SKM-1 (cell line): Measurements from ENCODE around the gene DLG2.
"Not testable (repeated sequence)": the region's sequence is repeated elsewhere in the genome, so short reads cannot be mapped to it uniquely, and the experiment has no call there.

Experiments
- DNase-seq: peaks from one replicate; lab custom pipeline; 2025; ENCODE audit not compliant: unreplicated experiment; lab: John Stamatoyannopoulos, UW

Gene DLG2

GRCh38 chr11:84795698-84796097 is 831.4 kb downstream of the DLG2 start:
- DNase-seq = no peak

GRCh38 chr11:84794663-84795443 is 832.3 kb downstream of the DLG2 start:
- no peak for DNase-seq

GRCh38 chr11:84793318-84793717 is 833.8 kb downstream of the DLG2 start:
- DNase-seq = no peak

GRCh38 chr11:84790849-84791427 is 836.2 kb downstream of the DLG2 start:
- DNase-seq = no peak

GRCh38 chr11:84788220-84788619 is 838.9 kb downstream of the DLG2 start:
- no peak for DNase-seq

GRCh38 chr11:84784158-84784557 is 843.0 kb downstream of the DLG2 start:
- not testable (repeated sequence) for DNase-seq

GRCh38 chr11:84780689-84781293 is 846.4 kb downstream of the DLG2 start:
- peak; percentile 19 for DNase-seq

- no peak for DNase-seq
Measured at GRCh38 chr11:84775503-84775902, 851.6 kb downstream of the DLG2 start.

GRCh38 chr11:84763931-84764330 is 863.2 kb downstream of the DLG2 start:
- no peak for DNase-seq

GRCh38 chr11:84757711-84758110 is 869.4 kb downstream of the DLG2 start:
- DNase-seq = no peak

GRCh38 chr11:84751371-84751770 is 875.8 kb downstream of the DLG2 start:
- DNase-seq = no peak

- no peak for DNase-seq
Measured at GRCh38 chr11:84747871-84748270, 879.3 kb downstream of the DLG2 start.

- DNase-seq = no peak
Measured at GRCh38 chr11:84740050-84740449, 887.1 kb downstream of the DLG2 start.

- no peak for DNase-seq
Measured at GRCh38 chr11:84724256-84724655, 902.9 kb downstream of the DLG2 start.

- DNase-seq = no peak
Measured at GRCh38 chr11:84722583-84723108, 904.5 kb downstream of the DLG2 start.

GRCh38 chr11:84721561-84721961 is 905.6 kb downstream of the DLG2 start:
- DNase-seq = no peak

- peak; percentile 13 for DNase-seq
Measured at GRCh38 chr11:84720706-84721402, 906.3 kb downstream of the DLG2 start.

- DNase-seq = no peak
Measured at GRCh38 chr11:84719935-84720577, 907.1 kb downstream of the DLG2 start.

GRCh38 chr11:84714316-84714780 is 912.8 kb downstream of the DLG2 start:
- DNase-seq = peak; percentile 7

- DNase-seq = no peak
Measured at GRCh38 chr11:84691830-84692229, 935.3 kb downstream of the DLG2 start.

GRCh38 chr11:84687433-84687832 is 939.7 kb downstream of the DLG2 start:
- no peak for DNase-seq
